K562 (cell line): Measurements from ENCODE around the gene POLA1. TPM values are rescaled to one million over a fixed set of nuclear protein-coding genes. Genes with fewer than 3 reads are reported as not detected.

Source experiments
- ATAC-seq: fragments of 200-7000 bp; cut with Tn5 transposase; 3 replicates; pipeline ENCODE4 v1.9.1; 2020; ENCODE audit warnings: moderate library complexity
- BruUV-seq: library from RNA; stranded (reverse); fragments of 400-500 nt; replicated peaks from 2 replicates; lab custom pipeline; 2021; lab: Mats Ljungman, UMichigan
- CTCF ChIA-PET: fragments of 300-600 bp; formaldehyde crosslinking; extraction: SDS; loops from one replicate; lab custom pipeline; 2021; ENCODE audit warnings: low intra/inter-chr PET ratio; lab: Yijun Ruan, JAX
- POLR2A ChIA-PET: fragments of 300-600, 350-650 bp; sonication (Branson Sonifier 250); formaldehyde crosslinking; extraction: SDS; loops from one replicate; lab custom pipeline; 2021; ENCODE audit warnings: antibody characterized with exemption, inconsistent platforms; lab: Yijun Ruan, JAX
- DNase-seq, 4 experiments: peaks; one replicate each; pipeline versions ENCODE4 v3.0.0 to v3.0.0-alpha.2; 2011 to 2018; ENCODE audit warnings: low spot score in 3 of 4, mixed read lengths in 3 of 4; ENCODE audit errors: extremely low read depth in 1 of 4
- FAIRE-seq: peaks from 2 replicates; lab custom pipeline; 2011; peaks lifted over from hg19 to GRCh38; lab: Jason Lieb, UNC
- H2AFZ ChIP-seq: 2 replicates; pipeline ENCODE4 v1.6.0; 2011; ENCODE audit warnings: low read depth, low read length, control low read depth, inconsistent platforms
- H3K27ac ChIP-seq: fragments of 200-600 bp; 3 replicates; pipeline ENCODE4 v1.8.0; 2011; ENCODE audit warnings: low read depth, mild to moderate bottlenecking, control low read depth, inconsistent platforms, low read length, moderate library complexity, mixed read lengths; ENCODE audit errors: extremely low read depth
- H3K27me3 ChIP-seq, 2 experiments: fragments of 300-600 bp in 1 of 2; 2 replicates in 1 of 2; 3 replicates in 1 of 2; pipeline versions ENCODE4 v1.6.0 to v1.8.0; 2011; ENCODE audit warnings: inconsistent platforms in 2 of 2, low read length in 2 of 2, mild to moderate bottlenecking in 1 of 2, mixed read lengths in 1 of 2, moderate library complexity in 1 of 2; ENCODE audit not compliant: control insufficient read depth in 2 of 2, insufficient read depth in 2 of 2
- H3K36me3 ChIP-seq: fragments of 300-600 bp; 3 replicates; pipeline ENCODE4 v1.8.0; 2011; ENCODE audit warnings: mild to moderate bottlenecking, low read length, inconsistent platforms; ENCODE audit not compliant: control insufficient read depth, insufficient read depth
- H3K4me1 ChIP-seq, 2 experiments: fragments of 200-600 bp in 1 of 2; replicated peaks in 1 of 2; 2 replicates in 1 of 2; 3 replicates in 1 of 2; pipeline versions ENCODE4 v1.5.1 to v1.8.0; 2011; ENCODE audit warnings: inconsistent platforms in 2 of 2, low read length in 2 of 2, mild to moderate bottlenecking in 1 of 2, mixed read lengths in 1 of 2, moderate library complexity in 1 of 2; ENCODE audit not compliant: control insufficient read depth in 2 of 2, insufficient read depth in 2 of 2
- H3K4me2 ChIP-seq: 2 replicates; pipeline ENCODE4 v1.6.1; 2011; ENCODE audit warnings: low read length, control low read depth, inconsistent platforms, mixed read lengths; ENCODE audit not compliant: insufficient read depth
- H3K4me3 ChIP-seq: fragments of 200-600 bp; sonication (generic), shearing (Covaris generic); 2 replicates; pipeline ENCODE4 v1.5.1; 2016; ENCODE audit warnings: control low read depth, inconsistent platforms
- H3K79me2 ChIP-seq: fragments of 200-600 bp; 3 replicates; pipeline ENCODE4 v1.8.0; 2011; ENCODE audit warnings: low read length, inconsistent platforms; ENCODE audit not compliant: control insufficient read depth, insufficient read depth
- H3K9ac ChIP-seq, 2 experiments: 2 replicates each; pipeline versions ENCODE4 v1.6.0 to v1.6.1; 2011; ENCODE audit warnings: low read depth in 2 of 2, low read length in 2 of 2, control low read depth in 1 of 2, inconsistent platforms in 1 of 2, mild to moderate bottlenecking in 1 of 2, mixed read lengths in 1 of 2; ENCODE audit not compliant: insufficient read depth in 1 of 2
- H3K9me1 ChIP-seq: one replicate; pipeline ENCODE4 v1.6.0; 2011; ENCODE audit warnings: inconsistent platforms, mild to moderate bottlenecking, low read length, moderate library complexity; ENCODE audit not compliant: control insufficient read depth, insufficient read depth
- H3K9me3 ChIP-seq: replicated peaks from 2 replicates; pipeline ENCODE4 v1.5.1; 2011; ENCODE audit warnings: low read depth, low read length, inconsistent platforms; ENCODE audit not compliant: control insufficient read depth, insufficient read depth
- H4K20me1 ChIP-seq: replicated peaks from 2 replicates; pipeline ENCODE4 v1.6.1; 2011; ENCODE audit warnings: low read length, inconsistent platforms, mixed read lengths; ENCODE audit not compliant: control insufficient read depth, insufficient read depth
- CTBP1 ChIP-seq: fragments of 450-650 bp; IDR thresholded peaks from 2 replicates; pipeline ENCODE4 v1.6.1; 2016; ENCODE audit warnings: borderline replicate concordance
- DMBX1 ChIP-seq: fragments of 250-450 bp; sonication (Bioruptor Pico); IDR thresholded peaks from 2 replicates; pipeline ENCODE4 v1.8.0; 2022; ENCODE audit warnings: inconsistent platforms, mild to moderate bottlenecking, moderate library complexity, borderline replicate concordance
- ELF1 ChIP-seq: fragments of 200-800 bp; sonication (Bioruptor generic); IDR thresholded peaks from 2 replicates; pipeline ENCODE4 v1.6.1; 2016; ENCODE audit warnings: missing genetic modification characterization, missing compliant biosample characterization
- HIVEP1 ChIP-seq: fragments of 250-450 bp; sonication (Bioruptor Pico); IDR thresholded peaks from 2 replicates; pipeline ENCODE4 v1.4.0; 2020; ENCODE audit warnings: mild to moderate bottlenecking
- HNRNPH1 ChIP-seq: fragments of 200-400 bp; formaldehyde crosslinking; optimal IDR thresholded peaks from 2 replicates; pipeline ENCODE3; 2017; ENCODE audit warnings: low read depth, mild to moderate bottlenecking, low read length, moderate library complexity
- HNRNPL ChIP-seq: fragments of 200-400 bp; formaldehyde crosslinking; IDR thresholded peaks from 2 replicates; pipeline ENCODE4 v1.6.1; 2017; ENCODE audit warnings: low read depth, mild to moderate bottlenecking, low read length
- MEIS2 ChIP-seq: fragments of 450-650 bp; IDR thresholded peaks from 2 replicates; pipeline ENCODE4 v1.6.1; 2014; ENCODE audit warnings: mild to moderate bottlenecking; ENCODE audit not compliant: partially characterized antibody
- NCOA6 ChIP-seq: fragments of 450-650 bp; IDR thresholded peaks from 2 replicates; pipeline ENCODE4 v1.6.1; 2017; ENCODE audit warnings: mild to moderate bottlenecking
- NR2C1 ChIP-seq, 2 experiments: fragments of 450-650 bp; IDR thresholded peaks; 2 replicates each; pipeline ENCODE4 v1.6.1; 2017; ENCODE audit warnings: mild to moderate bottlenecking in 2 of 2, antibody characterized with exemption in 1 of 2, inconsistent platforms in 1 of 2, missing compliant biosample characterization in 1 of 2, missing genetic modification characterization in 1 of 2
- NRF1 ChIP-seq, 2 experiments: fragments of 450-650 bp; IDR thresholded peaks in 1 of 2; conservative IDR thresholded peaks in 1 of 2; 2 replicates each; pipeline ENCODE4 v1.6.1; 2014; ENCODE audit warnings: mild to moderate bottlenecking in 2 of 2
- PCBP2 ChIP-seq: fragments of 200-400 bp; formaldehyde crosslinking; IDR thresholded peaks from 2 replicates; pipeline ENCODE4 v1.6.1; 2018; ENCODE audit warnings: low read length, low read depth, mild to moderate bottlenecking, moderate library complexity; ENCODE audit not compliant: poor library complexity, severe bottlenecking
- SMAD1 ChIP-seq: fragments of 150-350 bp; IDR thresholded peaks from 2 replicates; pipeline ENCODE4 v1.6.1; 2014; ENCODE audit warnings: low read length, low read depth; ENCODE audit not compliant: partially characterized antibody
- SMC3 ChIP-seq: conservative IDR thresholded peaks from 2 replicates; pipeline ENCODE4 v1.6.1; 2011; ENCODE audit warnings: low read depth, low read length, improper control_type of control experiment; ENCODE audit not compliant: insufficient read depth
- XRCC4 ChIP-seq: IDR thresholded peaks from one replicate; pipeline ENCODE4 v1.6.1; 2011; ENCODE audit not compliant: insufficient read depth, insufficient read length; ENCODE audit errors: extremely low read depth
- ZNF507 ChIP-seq: conservative IDR thresholded peaks from 2 replicates; pipeline ENCODE4 v1.6.1; 2017; ENCODE audit warnings: missing genetic modification characterization, missing compliant biosample characterization
- ZNF696 ChIP-seq: fragments of 250-450 bp; sonication (Bioruptor Pico); conservative IDR thresholded peaks from 2 replicates; pipeline ENCODE4 v1.4.0; 2020; ENCODE audit warnings: mild to moderate bottlenecking, moderate library complexity
- ZNF79 ChIP-seq: fragments of 250-450 bp; sonication (Bioruptor Pico); IDR thresholded peaks from 2 replicates; pipeline ENCODE4 v1.4.0; 2020; ENCODE audit warnings: low read depth, mild to moderate bottlenecking, moderate library complexity
- whole genome bisulfite sequencing: fragments of 100-300 bp; shearing (Covaris generic); methylation state at CpG from one replicate; pipeline ENCODE4 v1.1.6; 2016; ENCODE audit warnings: low coverage, mixed read lengths; ENCODE audit not compliant: insufficient coverage; ENCODE audit errors: missing lambda C conversion rate; 5-methylcytosine and 5-hydroxymethylcytosine counted together
- in situ Hi-C: fragments of 300-500 bp; cut with MboI; formaldehyde crosslinking; loops from 4 replicates; pipeline ENCODE4 v1.15.0; 2018; ENCODE audit warnings: inconsistent platforms, mixed read lengths
- intact Hi-C: fragments of 100-400 bp; cut with micrococcal nuclease; formaldehyde crosslinking; loops from 2 replicates; pipeline ENCODE4 v1.14.2; 2022
- polyA plus RNA-seq, 8 experiments: library from polyadenylated mRNA; depleted of rRNA in 4 of 8; stranded (reverse) in 5 of 8; unstranded in 3 of 8; fragments of >200 nt; fragmentation: Nextera tagmentation in 2 of 8; fragmentation: Illumina TruSeq in 1 of 8; extraction: Ambion mirVana in 2 of 8; extraction: Trizol in 1 of 8; gene quantifications; 2 replicates each; pipeline versions ENCODE4 v1.2.1 to v1.2.3, GENCODE V29; 2011 to 2014; ENCODE audit warnings: inconsistent platforms in 1 of 8, missing spikeins in 1 of 8
- total RNA-seq, 7 experiments: library from RNA; depleted of rRNA in 6 of 7; stranded (reverse); fragments of >200 nt in 6 of 7; fragmentation: Illumina TruSeq in 2 of 7; extraction: Trizol in 2 of 7; gene quantifications; 2 replicates each; pipeline versions ENCODE4 v1.2.1 to v1.2.3, GENCODE V29; 2011 to 2021; ENCODE audit warnings: low replicate concordance in 1 of 7
- TF ChIP-seq, protein P1 (sequence below): fragments of 250-450 bp; sonication (Bioruptor Pico); IDR thresholded peaks from 2 replicates; pipeline ENCODE4 v1.8.0; 2022; ENCODE audit warnings: inconsistent platforms, mild to moderate bottlenecking, moderate library complexity, borderline replicate concordance
- TF ChIP-seq, protein P2 (sequence below): sonication (generic); formaldehyde crosslinking; IDR thresholded peaks from 2 replicates; pipeline ENCODE4 v1.8.1; 2023; ENCODE audit warnings: mild to moderate bottlenecking, missing genetic modification reagents, moderate library complexity

POLA1 gene
- total and polyA plus RNA-seq, 9 of the 15 experiments (the other 6 are each of a cell fraction or from before 2014, with no cell fraction given), result 8.6 to 48.4 (median 27.4) TPM

GRCh38 chrX:24879679-24880078 is 186.0 kb downstream of the POLA1 start:
- H3K9me1 ChIP-seq, result no peaks in the 10 kb centered on the region

DNA sequence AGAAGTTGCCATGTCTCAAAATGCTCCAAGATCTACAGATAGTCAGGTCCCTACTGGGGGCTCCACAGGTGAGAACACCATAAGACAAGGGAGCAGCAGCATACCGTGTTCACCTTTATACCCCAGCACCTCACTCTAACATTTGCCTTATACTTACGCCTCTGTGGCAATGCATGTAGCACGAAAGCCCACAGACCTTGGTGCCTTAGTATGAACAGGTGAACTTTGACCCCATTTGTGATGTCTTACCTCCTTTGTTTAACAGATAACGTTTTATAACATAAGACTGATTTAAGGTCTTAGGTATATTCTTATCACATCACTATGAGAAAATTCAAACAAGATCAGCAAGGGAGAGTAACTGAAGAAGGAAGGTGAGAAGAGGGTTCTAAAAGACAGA is 193.2 kb downstream of the POLA1 start:
- CTCF ChIA-PET, result no interaction called here
- Histone ChIP-seq H3K36me3 (peaks cover 36% of the 10 kb centered on the region), H2AFZ (no peak overlapping the region), H3K4me3 (no peak overlapping the region), H3K9me1 (no peaks in the 10 kb centered on the region), H4K20me1 (no peaks in the 10 kb centered on the region), H3K9ac (no peak overlapping the region), H3K27me3 (no peaks in the 10 kb centered on the region), H3K27ac (no peak overlapping the region), H3K4me1 (no peaks in the 10 kb centered on the region), H3K9me3 (no peaks in the 10 kb centered on the region), H3K4me2 (no peak overlapping the region), H3K79me2 (no peaks in the 10 kb centered on the region)
- intact Hi-C loops (no loop called here), in situ Hi-C loops (no loop called here)
- WGBS, result 82% methylated on average over 4 of the region's 4 CpGs
- POLR2A ChIA-PET, result interaction anchor here (1.4 kb wide), 1 partner anchor 11 kb away, joined by 4 read pairs; no protein-coding TSS in a partner anchor
- DNase-seq (no peak), FAIRE-seq (no peak), ATAC-seq (no peak)
- no TSS peak for BruUV-seq
- TF ChIP-seq NR2C1 (IDR thresholded peaks at IDR 0.05), result no peak
- TF ChIP-seq NR2C1 (tag; IDR thresholded peaks at IDR 0.05), result no peak
- no peak for TF ChIP-seq CTBP1
- TF ChIP-seq MEIS2, result no peak
- no peak for TF ChIP-seq SMAD1
- TF ChIP-seq NRF1 (conservative IDR thresholded peaks at IDR 0.05 in 1 of 2, IDR thresholded peaks at IDR 0.05 in 1 of 2), result no peak
- no peak for TF ChIP-seq ZNF696
- TF ChIP-seq ZNF79 (CRISPR knock-in tag), result no peak
- no peak for TF ChIP-seq NCOA6
- TF ChIP-seq, protein P1, sequence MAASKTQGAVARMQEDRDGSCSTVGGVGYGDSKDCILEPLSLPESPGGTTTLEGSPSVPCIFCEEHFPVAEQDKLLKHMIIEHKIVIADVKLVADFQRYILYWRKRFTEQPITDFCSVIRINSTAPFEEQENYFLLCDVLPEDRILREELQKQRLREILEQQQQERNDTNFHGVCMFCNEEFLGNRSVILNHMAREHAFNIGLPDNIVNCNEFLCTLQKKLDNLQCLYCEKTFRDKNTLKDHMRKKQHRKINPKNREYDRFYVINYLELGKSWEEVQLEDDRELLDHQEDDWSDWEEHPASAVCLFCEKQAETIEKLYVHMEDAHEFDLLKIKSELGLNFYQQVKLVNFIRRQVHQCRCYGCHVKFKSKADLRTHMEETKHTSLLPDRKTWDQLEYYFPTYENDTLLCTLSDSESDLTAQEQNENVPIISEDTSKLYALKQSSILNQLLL (CRISPR knock-in tag), result no peak
- no peak for TF ChIP-seq HIVEP1 (CRISPR knock-in tag)
- TF ChIP-seq ZNF507 (tag), result no peak
- TF ChIP-seq, protein P2, sequence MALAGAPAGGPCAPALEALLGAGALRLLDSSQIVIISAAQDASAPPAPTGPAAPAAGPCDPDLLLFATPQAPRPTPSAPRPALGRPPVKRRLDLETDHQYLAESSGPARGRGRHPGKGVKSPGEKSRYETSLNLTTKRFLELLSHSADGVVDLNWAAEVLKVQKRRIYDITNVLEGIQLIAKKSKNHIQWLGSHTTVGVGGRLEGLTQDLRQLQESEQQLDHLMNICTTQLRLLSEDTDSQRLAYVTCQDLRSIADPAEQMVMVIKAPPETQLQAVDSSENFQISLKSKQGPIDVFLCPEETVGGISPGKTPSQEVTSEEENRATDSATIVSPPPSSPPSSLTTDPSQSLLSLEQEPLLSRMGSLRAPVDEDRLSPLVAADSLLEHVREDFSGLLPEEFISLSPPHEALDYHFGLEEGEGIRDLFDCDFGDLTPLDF, result no peak

More at GRCh38 chrX:24879679-24880078, 186.0 kb downstream of the POLA1 start:
- 66% methylated on average over 2 of the region's 2 CpGs for WGBS
- POLR2A ChIA-PET, result no interaction called here
- no peak overlapping the region for H3K4me3 ChIP-seq
- FAIRE-seq (no peak), DNase-seq (no peak), ATAC-seq (no peak)
- intact Hi-C loops, result loop anchor here (10.0 kb wide), 1 partner anchor 65 kb away; no protein-coding TSS in a partner anchor
- in situ Hi-C loops, result no loop called here
- H3K4me1 ChIP-seq, result no peaks in the 10 kb centered on the region
- no peaks in the 10 kb centered on the region for H3K27me3 ChIP-seq
- H3K4me2 ChIP-seq, result no peak overlapping the region
- H3K9me3 ChIP-seq, result no peaks in the 10 kb centered on the region
- no peak overlapping the region for H2AFZ ChIP-seq
- H3K79me2 ChIP-seq, result no peaks in the 10 kb centered on the region
- no peak for TF ChIP-seq SMC3
- TF ChIP-seq PCBP2, result no peak
- TF ChIP-seq HNRNPH1, result no peak
- no peak for TF ChIP-seq XRCC4
- TF ChIP-seq ELF1 (tag), result no peak
- TF ChIP-seq HNRNPL, result no peak
- TF ChIP-seq DMBX1, result no peak
- no peaks in the 10 kb centered on the region for H4K20me1 ChIP-seq
- peaks cover 13% of the 10 kb centered on the region; the same call in 1 of the 3 replicates for H3K36me3 ChIP-seq
- no peak overlapping the region for H3K27ac ChIP-seq
- no peak overlapping the region for H3K9ac ChIP-seq
- CTCF ChIA-PET, result no interaction called here
- no TSS peak for BruUV-seq
